Activated CD8-positive, alpha-beta T cell treated with anti-CD3 and anti-CD28 coated beads, Interleukin-2, amount 10 ng/mL, durations not matched to agents 7 days and 5 days (primary cell): ENCODE results near the gene RGSL1. TPM values are rescaled to one million over a fixed set of nuclear protein-coding genes. Genes with fewer than 3 reads are reported as not detected.

Experiments used
- ATAC-seq: fragments of 150-1000 bp; cut with Tn5 transposase; one replicate; pipeline ENCODE4 v1.10.0; 2021; ENCODE audit warnings: moderate library complexity
- CTCF ChIA-PET: fragments of 350-600 bp; sonication (Branson Sonifier 250); formaldehyde crosslinking; loops from one replicate; lab custom pipeline; 2021; ENCODE audit warnings: antibody characterized with exemption; lab: Charles Lee
- POLR2A ChIA-PET: fragments of 350-600 bp; sonication (Branson Sonifier 250); formaldehyde crosslinking; loops from one replicate; lab custom pipeline; 2021; ENCODE audit warnings: antibody characterized with exemption; lab: Charles Lee
- DNase-seq: peaks from one replicate; pipeline ENCODE4 v3.0.0-alpha.2; 2020
- H3K27ac Mint-ChIP-seq: one replicate; pipeline ENCODE4 v1.8.0; 2021; ENCODE audit warnings: mild to moderate bottlenecking, mixed read lengths
- H3K27me3 Mint-ChIP-seq: one replicate; pipeline ENCODE4 v1.8.0; 2021; ENCODE audit warnings: low read depth, mixed read lengths
- H3K36me3 Mint-ChIP-seq: one replicate; pipeline ENCODE4 v1.8.0; 2021; ENCODE audit warnings: low read depth, mixed read lengths
- H3K4me1 Mint-ChIP-seq: one replicate; pipeline ENCODE4 v1.8.0; 2021; ENCODE audit warnings: low read depth, mixed read lengths
- H3K4me3 Mint-ChIP-seq: one replicate; pipeline ENCODE4 v1.8.0; 2021; ENCODE audit warnings: mild to moderate bottlenecking, mixed read lengths
- H3K9me3 Mint-ChIP-seq: one replicate; pipeline ENCODE4 v1.8.0; 2022; ENCODE audit warnings: mixed read lengths; ENCODE audit not compliant: insufficient read depth
- total RNA-seq, 2 experiments: library from RNA; stranded (reverse); gene quantifications; one replicate each; pipeline ENCODE4 v1.2.3, GENCODE V29; 2021

RGSL1 gene
- total RNA-seq, 2 experiments from 2014 or later, result not detected

DNA sequence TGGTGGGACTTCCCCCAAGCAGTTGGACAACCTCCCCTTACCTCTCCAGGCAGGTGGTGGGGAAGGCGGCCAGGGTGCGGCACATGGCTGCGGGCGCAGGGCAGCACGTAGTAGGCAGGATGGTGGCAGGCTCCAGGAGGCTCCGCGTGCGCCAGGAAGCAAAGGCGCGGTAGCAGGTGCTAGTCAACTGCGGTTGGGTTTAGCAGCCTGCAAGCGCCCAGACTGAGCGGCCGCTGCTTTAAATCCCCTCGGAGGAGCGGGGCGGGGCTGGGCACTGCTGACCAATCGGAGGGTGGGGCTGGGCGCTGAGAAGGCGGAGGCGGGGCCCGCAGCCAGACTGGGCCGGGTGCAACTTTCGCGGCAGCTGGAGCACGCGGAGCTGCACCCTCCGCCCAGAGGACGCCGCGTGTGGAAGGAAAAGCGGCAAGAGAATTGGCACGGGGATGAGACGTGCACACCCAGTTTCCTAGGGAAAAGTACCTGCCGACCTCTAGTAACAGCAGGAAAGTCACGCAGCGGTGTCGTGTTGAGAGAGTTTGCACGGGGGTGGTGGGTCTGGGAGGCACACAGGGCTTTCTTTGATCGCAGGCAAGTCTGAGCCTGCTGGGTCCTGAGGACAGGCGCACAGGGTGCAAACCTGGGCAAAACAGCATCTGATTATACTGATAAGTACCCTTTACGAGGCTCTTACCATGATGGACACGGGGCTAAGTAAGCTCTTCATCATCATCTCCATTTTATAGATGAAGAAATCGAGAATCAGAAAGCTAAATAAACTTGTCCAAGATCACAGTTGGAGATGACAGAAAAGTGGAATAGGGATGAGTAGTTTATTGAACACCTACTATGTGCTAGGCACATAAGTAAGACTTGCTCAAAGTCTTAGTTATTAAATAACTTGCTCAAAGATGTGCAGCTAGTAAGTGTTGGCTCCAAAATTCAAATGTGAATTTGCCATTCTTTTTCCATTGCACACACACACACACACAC lies 154.5 kb downstream of the RGSL1 start, which contains the start of gene RGS16:
Gene RGS16 (minus strand): TSS at position 215 of the 990 bp plus-strand sequence. CDS start 130 bp downstream, at position 85.
- no peaks in the 10 kb centered on the region for H3K9me3 Mint-ChIP-seq
- H3K4me1 Mint-ChIP-seq, result peaks cover 11% of the 10 kb centered on the region
- DNase-seq (peak; percentile 93), ATAC-seq (peak; percentile 89)
- H3K27me3 Mint-ChIP-seq, result peaks cover 28% of the 10 kb centered on the region
- no peak within 1 kb of the TSS for H3K4me3 Mint-ChIP-seq
- POLR2A ChIA-PET, result interaction anchor here (4.6 kb wide), 1 partner anchor 11 kb away, joined by 43 read pairs; no protein-coding TSS in a partner anchor
- peaks cover 4% of the 10 kb centered on the region for H3K36me3 Mint-ChIP-seq
- H3K27ac Mint-ChIP-seq, result peak within 1 kb of the TSS; percentile 47
- CTCF ChIA-PET, result interaction anchor here (0.7 to 17.9 kb wide), 9 partner anchors 10 to 236 kb away, joined by 3 to 899 read pairs (median 4); partner anchors contain the start of gene NPL

DNA sequence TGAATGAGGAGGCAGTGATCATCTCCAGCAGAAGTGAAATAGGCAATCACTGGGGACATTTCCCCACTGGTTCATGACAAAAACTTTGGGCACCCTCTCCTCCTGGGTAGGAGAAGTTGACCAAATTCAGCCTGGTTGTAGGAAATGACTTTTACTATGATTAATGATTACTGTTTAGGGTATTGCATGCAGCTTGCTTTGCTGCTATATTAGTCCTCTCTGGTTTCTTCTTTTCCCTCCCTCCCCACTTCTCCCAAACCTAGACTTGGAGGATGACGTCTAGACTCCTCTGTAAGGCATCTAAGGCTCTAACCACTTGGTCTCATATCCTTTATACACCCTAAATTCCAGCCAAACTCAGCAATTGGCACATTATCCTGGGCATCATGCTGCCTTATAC lies 157.6 kb downstream of the RGSL1 start:
- no peak overlapping the region for H3K4me3 Mint-ChIP-seq
- ChIA-PET POLR2A (interaction anchor here (4.6 kb wide), 1 partner anchor 8 kb away, joined by 43 read pairs; no protein-coding TSS in a partner anchor), CTCF (interaction anchor here (1.2 to 17.9 kb wide), 5 partner anchors 10 to 182 kb away, joined by 3 to 899 read pairs (median 42); partner anchors contain the start of gene NPL)
- H3K4me1 Mint-ChIP-seq, result peaks cover 10% of the 10 kb centered on the region
- DNase-seq, result no peak
- H3K36me3 Mint-ChIP-seq, result no peaks in the 10 kb centered on the region
- ATAC-seq, result no peak
- peaks cover 56% of the 10 kb centered on the region for H3K27me3 Mint-ChIP-seq
- no peak overlapping the region for H3K27ac Mint-ChIP-seq
- H3K9me3 Mint-ChIP-seq, result no peaks in the 10 kb centered on the region

DNA sequence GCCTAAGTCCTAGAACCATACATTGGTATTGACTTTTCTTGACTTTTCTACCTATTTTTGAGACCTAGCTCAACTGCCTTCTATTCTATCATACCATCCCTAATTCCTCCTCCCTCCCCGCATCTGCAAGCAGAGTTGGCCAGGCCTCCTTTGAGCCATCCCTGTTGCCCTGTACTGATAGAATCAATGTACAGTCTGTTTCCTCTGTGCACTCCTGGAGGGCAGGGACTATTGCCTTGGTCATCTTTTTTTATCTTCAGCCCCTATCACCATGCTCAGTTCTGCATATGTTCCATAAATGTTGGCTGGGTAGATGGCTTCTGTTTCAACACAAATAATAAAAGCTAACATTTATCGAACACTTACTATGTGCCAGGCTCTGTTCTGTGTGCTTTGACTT lies 158.3 kb downstream of the RGSL1 start:
- Mint-ChIP-seq H3K27ac (no peak overlapping the region), H3K4me1 (peaks cover 10% of the 10 kb centered on the region), H3K9me3 (no peaks in the 10 kb centered on the region), H3K27me3 (peaks cover 63% of the 10 kb centered on the region), H3K4me3 (no peak overlapping the region), H3K36me3 (no peaks in the 10 kb centered on the region)
- CTCF ChIA-PET, result interaction anchor here (1.3 to 17.9 kb wide), 5 partner anchors 9 to 181 kb away, joined by 3 to 899 read pairs (median 42); partner anchors contain the start of gene NPL
- ATAC-seq, result no peak
- DNase-seq, result no peak
- POLR2A ChIA-PET, result no interaction called here

- peaks cover 71% of the 10 kb centered on the region for H3K27me3 Mint-ChIP-seq
- no peak for DNase-seq
- ChIA-PET POLR2A (no interaction called here), CTCF (interaction anchor here (1.3 to 17.9 kb wide), 3 partner anchors 13 to 180 kb away, joined by 3 to 899 read pairs (median 3); partner anchors contain the start of gene NPL)
- H3K27ac Mint-ChIP-seq, result no peak overlapping the region
- H3K4me1 Mint-ChIP-seq, result peaks cover 14% of the 10 kb centered on the region
- H3K9me3 Mint-ChIP-seq, result no peaks in the 10 kb centered on the region
- ATAC-seq, result no peak
- no peaks in the 10 kb centered on the region for H3K36me3 Mint-ChIP-seq
- no peak overlapping the region for H3K4me3 Mint-ChIP-seq
These were observed 159.1 kb downstream of the RGSL1 start for GRCh38 chr1:182608845-182609610.

Other genes with a start within 250 kb of the RGSL1 start
- gene GLUL, start 58.4 kb upstream of the RGSL1 start, total RNA-seq, result 10 to 100 TPM; 97.5 to 98.0 TPM
- gene TEDDM1, start 49.5 kb upstream of the RGSL1 start, total RNA-seq, result not detected
- 1 to 10 TPM; 5.7 to 6.0 TPM for gene RNASEL, start 139.1 kb downstream of the RGSL1 start, total RNA-seq
- under 1 TPM; 0.63 to 0.66 TPM for gene RGS16, start 154.2 kb downstream of the RGSL1 start, total RNA-seq
- not detected for gene RGS8, start 234.4 kb downstream of the RGSL1 start, total RNA-seq